BJ (cell line): ENCODE results near the gene SSH2. TPM values are rescaled to one million over a fixed set of nuclear protein-coding genes. Genes with fewer than 3 reads are reported as not detected.

Experiments used
- CTCF ChIA-PET: fragments of 350-600 bp; formaldehyde crosslinking; extraction: SDS; loops from one replicate; lab custom pipeline; 2021; ENCODE audit warnings: antibody characterized with exemption, inconsistent platforms; lab: Yijun Ruan, JAX
- POLR2A ChIA-PET: fragments of 300-600 bp; sonication (Branson Sonifier 250); formaldehyde crosslinking; extraction: SDS; loops from one replicate; lab custom pipeline; 2021; ENCODE audit warnings: antibody characterized with exemption; lab: Charles Lee
- DNase-seq: peaks from one replicate; pipeline ENCODE4 v3.0.0-alpha.2; 2011; ENCODE audit warnings: low read depth
- H3K27me3 ChIP-seq: 2 replicates; pipeline ENCODE4 v1.6.0; 2011; ENCODE audit warnings: low read length; ENCODE audit not compliant: control insufficient read depth, insufficient read depth
- H3K36me3 ChIP-seq: 2 replicates; pipeline ENCODE4 v1.5.1; 2011; ENCODE audit warnings: low read length; ENCODE audit not compliant: control insufficient read depth, insufficient read depth
- H3K4me3 ChIP-seq: 2 replicates; pipeline ENCODE4 v1.5.1; 2011; ENCODE audit warnings: low read depth, mild to moderate bottlenecking, control low read depth, low read length
- CTCF ChIP-seq: IDR thresholded peaks from 2 replicates; pipeline ENCODE4 v1.5.1; 2011; ENCODE audit warnings: low read depth, mild to moderate bottlenecking, control low read depth, inconsistent platforms, low read length, moderate library complexity; ENCODE audit not compliant: insufficient read depth
- polyA plus RNA-seq: library from polyadenylated mRNA; depleted of rRNA; stranded (reverse); fragments of >200 nt; gene quantifications from 2 replicates; pipeline ENCODE4 v1.2.3, GENCODE V29; 2011

Gene SSH2
- polyA plus RNA-seq, 1 experiment: 5.7 TPM

- no peak for TF ChIP-seq CTCF
- Histone ChIP-seq H3K4me3 (no peak overlapping the region), H3K27me3 (no peaks in the 10 kb centered on the region), H3K36me3 (no peaks in the 10 kb centered on the region)
- no peak for DNase-seq
- ChIA-PET POLR2A (no interaction called here), CTCF (interaction anchor here (0.6 to 7.6 kb wide), 6 partner anchors 26 to 408 kb away, joined by 3 to 147 read pairs (median 4); no protein-coding TSS in a partner anchor)
These were observed 152.4 kb downstream of the SSH2 start for GRCh38 chr17:29777663-29778062.

GRCh38 chr17:29776026-29776425, 154.0 kb downstream of the SSH2 start:
- Histone ChIP-seq H3K4me3 (no peak overlapping the region), H3K27me3 (no peaks in the 10 kb centered on the region), H3K36me3 (no peaks in the 10 kb centered on the region)
- no peak for DNase-seq
- CTCF ChIA-PET: interaction anchor here (0.8 to 7.6 kb wide), 5 partner anchors 9 to 320 kb away, joined by 3 to 147 read pairs (median 3); no protein-coding TSS in a partner anchor
- POLR2A ChIA-PET: no interaction called here
- TF ChIP-seq CTCF: no peak

GRCh38 chr17:29772981-29773380, 157.0 kb downstream of the SSH2 start:
- no peak for DNase-seq
- TF ChIP-seq CTCF: no peak
- Histone ChIP-seq H3K36me3 (no peaks in the 10 kb centered on the region), H3K4me3 (no peak overlapping the region), H3K27me3 (no peaks in the 10 kb centered on the region)
- ChIA-PET POLR2A (no interaction called here), CTCF (interaction anchor here (0.9 to 1.5 kb wide), 2 partner anchors 11 to 133 kb away, joined by 3 to 4 read pairs; no protein-coding TSS in a partner anchor)

- ChIA-PET CTCF (interaction anchor here (0.6 kb wide), 1 partner anchor 149 kb away, joined by 4 read pairs; the partner anchor contains the start of gene CORO6), POLR2A (no interaction called here)
- TF ChIP-seq CTCF: no peak
- H3K36me3 ChIP-seq: no peaks in the 10 kb centered on the region
- H3K4me3 ChIP-seq: no peak overlapping the region
- no peak for DNase-seq
- H3K27me3 ChIP-seq: no peaks in the 10 kb centered on the region
These were observed 158.5 kb downstream of the SSH2 start for GRCh38 chr17:29771546-29771945.

- CTCF ChIA-PET: interaction anchor here (0.9 to 2.7 kb wide), 3 partner anchors 10 to 162 kb away, joined by 3 to 8 read pairs (median 4); no protein-coding TSS in a partner anchor
- no peaks in the 10 kb centered on the region for H3K27me3 ChIP-seq
- H3K4me3 ChIP-seq: no peak overlapping the region
- no peak for DNase-seq
- TF ChIP-seq CTCF: no peak
- H3K36me3 ChIP-seq: no peaks in the 10 kb centered on the region
- POLR2A ChIA-PET: no interaction called here
These were observed 160.8 kb downstream of the SSH2 start for GRCh38 chr17:29769225-29769624.
